HepG2 (cell line): ENCODE results near the gene SNX13. TPM values are rescaled to one million over a fixed set of nuclear protein-coding genes. Genes with fewer than 3 reads are reported as not detected.

Experiments
- ATAC-seq: fragments of 200-7000 bp; cut with Tn5 transposase; 3 replicates; pipeline ENCODE4 v1.9.1; 2020; ENCODE audit warnings: mild to moderate bottlenecking, moderate library complexity
- BruUV-seq: library from RNA; stranded (reverse); fragments of 400-500 nt; replicated peaks from 2 replicates; lab custom pipeline; 2021; lab: Mats Ljungman, UMichigan
- CTCF ChIA-PET: fragments of 300-600 bp; formaldehyde crosslinking; extraction: SDS; loops from one replicate; lab custom pipeline; 2021; ENCODE audit warnings: low total read pairs, inconsistent platforms, low intra/inter-chr PET ratio; lab: Yijun Ruan, JAX
- POLR2A ChIA-PET: fragments of 350-600 bp; sonication (Branson Sonifier 250); formaldehyde crosslinking; loops from one replicate; lab custom pipeline; 2020; ENCODE audit warnings: antibody characterized with exemption, inconsistent platforms; lab: Yijun Ruan, JAX
- DNase-seq: peaks from one replicate; pipeline ENCODE4 v3.0.0-alpha.2; 2015; ENCODE audit warnings: low spot score
- FAIRE-seq: peaks from 3 replicates; lab custom pipeline; 2011; peaks lifted over from hg19 to GRCh38; lab: Jason Lieb, UNC
- H2AFZ ChIP-seq: one replicate; pipeline ENCODE4 v1.6.1; 2011; ENCODE audit warnings: low read length, inconsistent platforms
- H3K27ac ChIP-seq: fragments of 300-600 bp; 3 replicates; pipeline ENCODE4 v1.8.0; 2011; ENCODE audit warnings: mixed run types, mild to moderate bottlenecking, mixed read lengths, low read length, inconsistent platforms; ENCODE audit not compliant: insufficient read depth; ENCODE audit errors: extremely low read length
- H3K27me3 ChIP-seq, 2 experiments: fragments of 200-600 bp in 1 of 2; 2 replicates in 1 of 2; 3 replicates in 1 of 2; pipeline versions ENCODE4 v1.6.0 to v1.8.0; 2011; ENCODE audit warnings: low read length in 2 of 2, mild to moderate bottlenecking in 2 of 2, moderate library complexity in 2 of 2, inconsistent platforms in 1 of 2; ENCODE audit not compliant: insufficient read depth in 2 of 2, control insufficient read depth in 1 of 2
- H3K36me3 ChIP-seq, 2 experiments: fragments of 200-600 bp in 1 of 2; replicated peaks in 1 of 2; 2 replicates in 1 of 2; 3 replicates in 1 of 2; pipeline versions ENCODE4 v1.5.1 to v1.8.0; 2011; ENCODE audit warnings: low read length in 2 of 2, inconsistent platforms in 1 of 2; ENCODE audit not compliant: insufficient read depth in 2 of 2, control insufficient read depth in 1 of 2
- H3K4me1 ChIP-seq: 2 replicates; pipeline ENCODE4 v1.5.1; 2012; ENCODE audit warnings: low read length, inconsistent platforms; ENCODE audit not compliant: insufficient read depth
- H3K4me2 ChIP-seq: 2 replicates; pipeline ENCODE4 v1.6.0; 2011; ENCODE audit warnings: low read depth, low read length, inconsistent platforms
- H3K4me3 ChIP-seq, 3 experiments: fragments of 200-600 bp in 1 of 3; sonication (generic), shearing (Covaris generic) in 1 of 3; replicated peaks in 1 of 3; 2 replicates each; pipeline ENCODE4 v1.5.1; 2011 to 2016; ENCODE audit warnings: low read length in 3 of 3, inconsistent platforms in 2 of 3, low read depth in 2 of 3, mild to moderate bottlenecking in 2 of 3, control low read depth in 1 of 3, mixed read lengths in 1 of 3; ENCODE audit not compliant: insufficient read depth in 1 of 3
- H3K79me2 ChIP-seq: one replicate; pipeline ENCODE4 v1.6.1; 2011; ENCODE audit warnings: low read length, inconsistent platforms; ENCODE audit not compliant: insufficient read depth
- H3K9ac ChIP-seq: 2 replicates; pipeline ENCODE4 v1.6.0; 2011; ENCODE audit warnings: mild to moderate bottlenecking, low read depth, low read length, inconsistent platforms; ENCODE audit not compliant: insufficient read depth
- H3K9me3 ChIP-seq: 2 replicates; pipeline ENCODE4 v1.5.1; 2012; ENCODE audit warnings: mild to moderate bottlenecking, low read length
- H4K20me1 ChIP-seq: 2 replicates; pipeline ENCODE4 v1.6.0; 2011; ENCODE audit warnings: inconsistent platforms, mild to moderate bottlenecking, low read length, moderate library complexity; ENCODE audit not compliant: insufficient read depth
- ESRRA ChIP-seq: sonication (generic); formaldehyde crosslinking; IDR thresholded peaks from 2 replicates; pipeline ENCODE4 v1.5.1; 2020; ENCODE audit warnings: mild to moderate bottlenecking, low read depth, missing genetic modification reagents
- HNF4A ChIP-seq: sonication (generic); formaldehyde crosslinking; IDR thresholded peaks from 2 replicates; pipeline ENCODE4 v1.4.0; 2020; ENCODE audit warnings: missing genetic modification reagents
- ZFP91 ChIP-seq: sonication (generic); formaldehyde crosslinking; IDR thresholded peaks from 2 replicates; pipeline ENCODE4 v1.9.0; 2022; ENCODE audit warnings: missing genetic modification reagents, mild to moderate bottlenecking, borderline replicate concordance
- ZNF3 ChIP-seq: IDR thresholded peaks from 2 replicates; pipeline ENCODE4 v1.7.0; 2017; ENCODE audit warnings: inconsistent platforms
- WGBS: methylation state at CpG from one replicate; pipeline ENCODE4 v1.1.6; 2017; ENCODE audit warnings: low lambda C conversion rate; 5-methylcytosine and 5-hydroxymethylcytosine counted together
- in situ Hi-C: cut with HindIII; loops from 2 replicates; pipeline ENCODE4 v1.10.0; 2017; ENCODE audit warnings: low pct_unique_long_range_greater_than_20kb; ENCODE audit not compliant: extremely low pct_ligation_motif_present
- intact Hi-C: fragments of 100-400 bp; cut with micrococcal nuclease; formaldehyde crosslinking; loops from one replicate; pipeline ENCODE4 v1.10.0; 2022; ENCODE audit not compliant: unreplicated experiment
- polyA plus RNA-seq, 8 experiments: library from polyadenylated mRNA; depleted of rRNA in 3 of 8; stranded (reverse) in 7 of 8; unstranded in 1 of 8; fragments of >200 nt; fragmentation: Illumina TruSeq in 4 of 8; extraction: Trizol in 4 of 8; gene quantifications; 2 replicates each; pipeline versions ENCODE4 v1.2.1 to v1.2.3, GENCODE V29; 2011 to 2016; ENCODE audit warnings: low read depth in 4 of 8, missing spikeins in 1 of 8, mixed read lengths in 1 of 8; ENCODE audit not compliant: insufficient read depth in 1 of 8
- total RNA-seq, 5 experiments: library from RNA; depleted of rRNA; stranded (reverse); fragments of >200 nt; fragmentation: Illumina TruSeq; extraction: Trizol; gene quantifications; 2 replicates each; pipeline ENCODE4 v1.2.3, GENCODE V29; 2016; ENCODE audit warnings: low read depth in 1 of 5
- TF ChIP-seq, protein P1 (sequence below): sonication (generic); formaldehyde crosslinking; IDR thresholded peaks from 2 replicates; pipeline ENCODE4 v1.4.0; 2020; ENCODE audit warnings: missing genetic modification reagents

Gene SNX13
- total and polyA plus RNA-seq, 2 of the 13 experiments (the other 11 are each of a cell fraction or from before 2014, with no cell fraction given), result 14.3 to 32.3 TPM

- Histone ChIP-seq H3K27me3 (no peaks in the 10 kb centered on the region), H2AFZ (no peak overlapping the region), H3K79me2 (no peaks in the 10 kb centered on the region), H3K36me3 (peaks cover 0 to 11% of the 10 kb centered on the region in 2 experiments; a peak in 1 of 5 replicates), H3K4me1 (no peaks in the 10 kb centered on the region), H3K27ac (no peak overlapping the region), H3K9me3 (no peaks in the 10 kb centered on the region), H3K4me3 (no peak overlapping the region), H3K4me2 (no peak overlapping the region), H4K20me1 (no peaks in the 10 kb centered on the region), H3K9ac (no peak overlapping the region)
- ATAC-seq (no peak), DNase-seq (no peak), FAIRE-seq (no peak)
- in situ Hi-C loops (no loop called here), intact Hi-C loops (no loop called here)
- CTCF ChIA-PET, result no interaction called here
- BruUV-seq, result no TSS peak
- POLR2A ChIA-PET, result no interaction called here
- TF ChIP-seq ZFP91 (CRISPR knock-in tag), result no peak
- no peak for TF ChIP-seq HNF4A (CRISPR knock-in tag)
- TF ChIP-seq, protein P1, sequence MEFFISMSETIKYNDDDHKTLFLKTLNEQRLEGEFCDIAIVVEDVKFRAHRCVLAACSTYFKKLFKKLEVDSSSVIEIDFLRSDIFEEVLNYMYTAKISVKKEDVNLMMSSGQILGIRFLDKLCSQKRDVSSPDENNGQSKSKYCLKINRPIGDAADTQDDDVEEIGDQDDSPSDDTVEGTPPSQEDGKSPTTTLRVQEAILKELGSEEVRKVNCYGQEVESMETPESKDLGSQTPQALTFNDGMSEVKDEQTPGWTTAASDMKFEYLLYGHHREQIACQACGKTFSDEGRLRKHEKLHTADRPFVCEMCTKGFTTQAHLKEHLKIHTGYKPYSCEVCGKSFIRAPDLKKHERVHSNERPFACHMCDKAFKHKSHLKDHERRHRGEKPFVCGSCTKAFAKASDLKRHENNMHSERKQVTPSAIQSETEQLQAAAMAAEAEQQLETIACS (CRISPR knock-in tag), result no peak
Measured at GRCh38 chr7:17832820-17833355, 107.4 kb downstream of the SNX13 start.

DNA sequence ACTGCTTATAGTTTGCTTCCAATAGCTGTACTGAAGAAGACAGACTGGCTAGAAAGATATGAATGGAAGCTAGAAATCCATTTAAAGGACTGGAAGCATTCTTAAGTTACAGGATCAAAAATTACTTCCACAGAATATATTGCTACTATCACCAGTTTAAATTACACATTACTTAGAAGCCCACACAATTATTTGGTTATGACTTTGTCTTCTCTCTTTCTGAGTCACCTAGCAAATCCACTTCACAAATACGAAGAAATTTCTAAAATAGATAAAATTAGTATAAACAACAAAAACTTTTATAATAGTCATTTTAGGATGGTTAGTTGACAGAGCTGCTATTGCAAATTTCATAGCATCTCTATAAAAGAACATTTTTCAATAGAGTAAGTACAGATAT, 108.1 kb downstream of the SNX13 start:
- no peak overlapping the region for H3K4me3 ChIP-seq
- ATAC-seq (no peak), DNase-seq (no peak), FAIRE-seq (no peak)
- POLR2A ChIA-PET, result no interaction called here
- peaks cover 0 to 11% of the 10 kb centered on the region in 2 experiments; a peak in 1 of 5 replicates for H3K36me3 ChIP-seq
- H3K27me3 ChIP-seq, result no peaks in the 10 kb centered on the region
- no peaks in the 10 kb centered on the region for H3K79me2 ChIP-seq
- no peak overlapping the region for H3K4me2 ChIP-seq
- no peaks in the 10 kb centered on the region for H4K20me1 ChIP-seq
- no peak overlapping the region for H2AFZ ChIP-seq
- H3K9ac ChIP-seq, result no peak overlapping the region
- CTCF ChIA-PET, result no interaction called here
- H3K4me1 ChIP-seq, result no peaks in the 10 kb centered on the region
- TF ChIP-seq ZNF3, result no peak
- TF ChIP-seq ESRRA (CRISPR knock-in tag), result no peak
- TF ChIP-seq, all 625 proteins: peak for 0
- BruUV-seq, result no TSS peak
- no peak overlapping the region for H3K27ac ChIP-seq
- WGBS, result 100% methylated on average over 1 of the region's 1 CpG
- in situ Hi-C loops, result no loop called here
- intact Hi-C loops, result no loop called here
- no peaks in the 10 kb centered on the region for H3K9me3 ChIP-seq
